Naive thymus-derived CD4-positive, alpha-beta T cell (primary cell): ENCODE results near the gene ZNF236. TPM values are rescaled to one million over a fixed set of nuclear protein-coding genes. Genes with fewer than 3 reads are reported as not detected.

ENCODE experiments used
- ATAC-seq: fragments of 150-1000 bp; cut with Tn5 transposase; 2 replicates; pipeline ENCODE4 v1.10.0; 2021; ENCODE audit warnings: mild to moderate bottlenecking, moderate library complexity
- CTCF ChIA-PET: fragments of 350-600 bp; sonication (Branson Sonifier 250); formaldehyde crosslinking; loops from one replicate; lab custom pipeline; 2021; ENCODE audit warnings: antibody characterized with exemption; lab: Charles Lee
- POLR2A ChIA-PET: fragments of 350-600 bp; sonication (Branson Sonifier 250); formaldehyde crosslinking; loops from one replicate; lab custom pipeline; 2021; ENCODE audit warnings: antibody characterized with exemption, inconsistent platforms; lab: Charles Lee
- DNase-seq, 9 donors: peaks; one replicate each; pipeline versions ENCODE4 v3.0.0 to v3.0.0-alpha.2; 2020 to 2022; ENCODE audit warnings: mixed read lengths in 1 of 9
- H3K27ac ChIP-seq: one replicate; pipeline ENCODE4 v1.7.0; 2013; ENCODE audit warnings: mild to moderate bottlenecking, low read depth, low read length, moderate library complexity
- H3K27me3 ChIP-seq, 2 donors: one replicate each; pipeline ENCODE4 v1.7.0; 2013; ENCODE audit warnings: low read length in 2 of 2, mild to moderate bottlenecking in 2 of 2, moderate library complexity in 2 of 2; ENCODE audit not compliant: control insufficient read depth in 2 of 2, insufficient read depth in 2 of 2
- H3K36me3 ChIP-seq, 3 experiments: 1 replicate in 2 of 3; 2 replicates in 1 of 3; pipeline ENCODE4 v1.7.0; 2013; ENCODE audit warnings: low read length in 3 of 3, mild to moderate bottlenecking in 3 of 3, moderate library complexity in 1 of 3; ENCODE audit not compliant: insufficient read depth in 3 of 3, control insufficient read depth in 2 of 3
- H3K4me1 ChIP-seq, 2 donors: one replicate each; pipeline ENCODE4 v1.7.0; 2013; ENCODE audit warnings: low read length in 2 of 2, mild to moderate bottlenecking in 2 of 2, moderate library complexity in 1 of 2; ENCODE audit not compliant: control insufficient read depth in 2 of 2, insufficient read depth in 2 of 2
- H3K4me3 ChIP-seq: 2 replicates; pipeline ENCODE4 v1.7.0; 2013; ENCODE audit warnings: mild to moderate bottlenecking, low read length
- H3K9me3 ChIP-seq, 3 experiments: 1 replicate in 2 of 3; 2 replicates in 1 of 3; pipeline ENCODE4 v1.7.0; 2013; ENCODE audit warnings: low read length in 3 of 3; ENCODE audit not compliant: control insufficient read depth in 2 of 3
- H3K27ac Mint-ChIP-seq, 9 donors: one replicate each; pipeline ENCODE4 v1.8.0; 2020 to 2022; ENCODE audit warnings: mixed read lengths in 9 of 9, mild to moderate bottlenecking in 8 of 9, moderate library complexity in 5 of 9, inconsistent platforms in 2 of 9
- H3K27me3 Mint-ChIP-seq, 5 donors: one replicate each; pipeline ENCODE4 v1.8.0; 2021 to 2022; ENCODE audit warnings: mixed read lengths in 5 of 5, mild to moderate bottlenecking in 1 of 5
- H3K36me3 Mint-ChIP-seq, 5 donors: one replicate each; pipeline ENCODE4 v1.8.0; 2020 to 2022; ENCODE audit warnings: mixed read lengths in 5 of 5, mild to moderate bottlenecking in 3 of 5, inconsistent platforms in 1 of 5
- H3K4me1 Mint-ChIP-seq, 7 donors: one replicate each; pipeline ENCODE4 v1.8.0; 2020 to 2022; ENCODE audit warnings: mixed read lengths in 7 of 7, mild to moderate bottlenecking in 3 of 7, inconsistent platforms in 1 of 7
- H3K4me3 Mint-ChIP-seq, 10 donors: one replicate each; pipeline ENCODE4 v1.8.0; 2020 to 2022; ENCODE audit warnings: mild to moderate bottlenecking in 10 of 10, mixed read lengths in 10 of 10, moderate library complexity in 6 of 10, inconsistent platforms in 2 of 10
- H3K9me3 Mint-ChIP-seq, 11 donors: one replicate each; pipeline ENCODE4 v1.8.0; 2020 to 2022; ENCODE audit warnings: mixed read lengths in 11 of 11, mild to moderate bottlenecking in 4 of 11, inconsistent platforms in 1 of 11, moderate library complexity in 1 of 11
- intact Hi-C, 2 donors: fragments of 100-400 bp; cut with micrococcal nuclease; formaldehyde crosslinking; loops; one replicate each; pipeline ENCODE4 v1.15.1; 2023
- polyA plus RNA-seq, 2 donors: library from polyadenylated mRNA; unstranded; fragments of 300-500 nt; fragmentation: Illumina TruSeq; gene quantifications; one replicate each; pipeline ENCODE4 v1.2.3, GENCODE V29; 2021
- total RNA-seq, 6 experiments: library from RNA in 5 of 6; stranded (reverse) in 5 of 6; gene quantifications; 1 replicate in 5 of 6; 2 replicates in 1 of 6; pipeline ENCODE4 v1.2.3 and lab custom pipeline; 2021 to 2026

The ZNF236 gene
- total and polyA plus RNA-seq, 7 experiments from 2014 or later, result 5.7 to 34.5 (median 28.6) TPM

GRCh38 chr18:76791106-76791505, 31.3 kb upstream of the ZNF236 start:
- Mint-ChIP-seq H3K27ac (peak overlapping the region in 1 of 9 donors; percentile 57), H3K36me3 (peaks cover 0 to 21% (median 10%) of the 10 kb centered on the region in 5 donors), H3K4me3 (no peak overlapping the region), H3K27me3 (peaks cover 6 to 28% (median 6%) of the 10 kb centered on the region in 5 donors), H3K4me1 (peaks cover 0 to 15% (median 5%) of the 10 kb centered on the region in 7 donors), H3K9me3 (peaks cover 0 to 31% (median 15%) of the 10 kb centered on the region in 11 donors)
- no peak for DNase-seq
- no peaks in the 10 kb centered on the region for H3K36me3 ChIP-seq
- no peak overlapping the region for H3K27ac ChIP-seq
- no peaks in the 10 kb centered on the region for H3K4me1 ChIP-seq
- intact Hi-C loops, result no loop called here
- no peak for ATAC-seq
- no peak overlapping the region for H3K4me3 ChIP-seq
- H3K27me3 ChIP-seq, result no peaks in the 10 kb centered on the region
- ChIA-PET POLR2A (no interaction called here), CTCF (interaction anchor here (1.3 kb wide), 2 partner anchors 10 to 12 kb away, joined by 3 to 4 read pairs; no protein-coding TSS in a partner anchor)
- H3K9me3 ChIP-seq, result peaks cover 0 to 16% (median 0%) of the 10 kb centered on the region in 3 experiments

DNA sequence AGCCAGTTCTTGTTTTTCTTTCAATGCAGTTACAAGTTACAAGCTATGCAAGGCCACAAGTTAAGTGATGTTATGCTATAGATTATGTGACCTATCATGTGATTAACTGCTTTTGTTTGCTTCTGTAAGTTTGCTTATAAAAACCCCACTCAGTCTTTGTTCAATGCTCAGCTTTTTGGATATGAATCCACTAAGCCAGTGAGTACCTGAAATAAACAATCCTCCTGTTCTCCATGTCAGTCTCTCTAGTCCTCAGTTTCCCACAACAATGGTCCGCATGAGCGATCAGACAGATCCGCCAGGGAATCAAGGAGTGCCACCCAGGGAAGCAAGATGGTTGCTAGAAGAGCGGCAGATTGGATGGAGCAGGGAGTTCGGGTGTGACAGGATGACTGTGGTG, 30.7 kb upstream of the ZNF236 start:
- CTCF ChIA-PET, result interaction anchor here (1.3 kb wide), 2 partner anchors 10 to 12 kb away, joined by 3 to 4 read pairs; no protein-coding TSS in a partner anchor
- intact Hi-C loops, result no loop called here
- no peak for DNase-seq
- H3K4me1 ChIP-seq, result no peaks in the 10 kb centered on the region
- no peak overlapping the region for H3K4me3 Mint-ChIP-seq
- H3K27ac Mint-ChIP-seq, result peak overlapping the region in 3 of 9 donors; percentile 14 to 62 (median 25)
- ATAC-seq, result no peak
- peaks cover 0 to 16% (median 0%) of the 10 kb centered on the region in 3 experiments for H3K9me3 ChIP-seq
- H3K27ac ChIP-seq, result no peak overlapping the region
- peaks cover 0 to 34% (median 15%) of the 10 kb centered on the region in 11 donors for H3K9me3 Mint-ChIP-seq
- peaks cover 0 to 24% (median 10%) of the 10 kb centered on the region in 5 donors for H3K36me3 Mint-ChIP-seq
- H3K36me3 ChIP-seq, result no peaks in the 10 kb centered on the region
- peaks cover 0 to 15% (median 5%) of the 10 kb centered on the region in 7 donors for H3K4me1 Mint-ChIP-seq
- POLR2A ChIA-PET, result no interaction called here
- no peaks in the 10 kb centered on the region for H3K27me3 ChIP-seq
- H3K4me3 ChIP-seq, result no peak overlapping the region
- peaks cover 4 to 30% (median 6%) of the 10 kb centered on the region in 5 donors for H3K27me3 Mint-ChIP-seq

DNA sequence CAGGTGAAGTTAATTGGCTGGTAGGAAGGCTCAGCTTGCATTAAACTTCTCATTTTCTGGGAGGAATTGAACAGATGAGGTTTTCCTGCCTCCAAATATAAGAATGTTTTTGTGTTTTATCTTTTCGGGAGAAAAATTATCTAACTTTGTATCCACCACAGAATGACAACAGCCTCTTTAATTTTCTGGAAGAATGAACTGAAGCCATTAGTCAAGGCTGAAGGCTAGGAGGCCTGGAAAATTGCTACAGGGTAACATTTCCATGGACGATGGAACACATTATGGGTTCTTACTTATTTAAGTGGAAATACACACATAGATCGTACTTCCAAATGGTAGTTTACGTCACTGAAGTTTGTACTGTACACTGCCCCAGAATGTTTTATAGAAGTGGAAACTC, 28.0 kb upstream of the ZNF236 start:
- Mint-ChIP-seq H3K36me3 (peaks cover 3 to 29% (median 12%) of the 10 kb centered on the region in 5 donors), H3K4me1 (peaks cover 0 to 8% (median 0%) of the 10 kb centered on the region in 7 donors), H3K27me3 (peaks cover 7 to 33% (median 16%) of the 10 kb centered on the region in 5 donors), H3K4me3 (no peak overlapping the region), H3K9me3 (peaks cover 0 to 44% (median 18%) of the 10 kb centered on the region in 11 donors), H3K27ac (no peak overlapping the region)
- ChIA-PET POLR2A (no interaction called here), CTCF (no interaction called here)
- DNase-seq, result no peak
- H3K27me3 ChIP-seq, result no peaks in the 10 kb centered on the region
- intact Hi-C loops, result no loop called here
- no peak overlapping the region for H3K27ac ChIP-seq
- no peaks in the 10 kb centered on the region for H3K36me3 ChIP-seq
- no peak for ATAC-seq
- no peaks in the 10 kb centered on the region for H3K4me1 ChIP-seq
- no peak overlapping the region for H3K4me3 ChIP-seq
- H3K9me3 ChIP-seq, result peaks cover 0 to 16% (median 0%) of the 10 kb centered on the region in 3 experiments

- peaks cover 5 to 25% (median 13%) of the 10 kb centered on the region in 5 donors for H3K27me3 Mint-ChIP-seq
- peaks cover 0 to 9% (median 4%) of the 10 kb centered on the region in 11 donors for H3K9me3 Mint-ChIP-seq
These were observed 20.5 kb upstream of the ZNF236 start for GRCh38 chr18:76801567-76802505.

DNA sequence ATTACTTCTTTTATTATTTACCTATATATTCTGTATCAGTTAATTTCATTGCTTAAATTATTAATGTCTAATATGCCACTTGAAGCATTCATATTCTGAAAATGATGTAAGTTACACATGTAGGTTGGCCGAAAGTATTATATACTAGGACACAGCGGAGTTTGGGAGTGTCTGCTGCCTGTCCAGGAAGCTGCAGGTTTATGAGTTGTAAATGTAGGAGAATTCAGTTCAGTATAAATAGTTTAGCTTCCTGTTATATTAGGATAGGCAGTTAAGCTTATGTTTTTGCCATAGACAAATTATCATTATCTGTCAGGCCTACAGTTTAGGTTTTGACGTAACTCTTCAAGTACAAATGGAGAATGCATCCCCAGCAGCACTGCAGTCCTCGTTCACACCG, 18.9 kb upstream of the ZNF236 start:
- Mint-ChIP-seq H3K4me3 (peak overlapping the region in 9 of 10 donors; percentile 27 to 71 (median 53)), H3K27ac (peak overlapping the region in 2 of 9 donors; percentile 4), H3K27me3 (peaks cover 0 to 20% (median 8%) of the 10 kb centered on the region in 5 donors), H3K4me1 (peaks cover 6 to 13% (median 8%) of the 10 kb centered on the region in 7 donors), H3K36me3 (peaks cover 0 to 8% (median 2%) of the 10 kb centered on the region in 5 donors), H3K9me3 (peaks cover 0 to 2% (median 0%) of the 10 kb centered on the region in 11 donors)
- ATAC-seq, result no peak
- no peaks in the 10 kb centered on the region for H3K9me3 ChIP-seq
- H3K27me3 ChIP-seq, result no peaks in the 10 kb centered on the region
- H3K4me3 ChIP-seq, result no peak overlapping the region
- H3K36me3 ChIP-seq, result no peaks in the 10 kb centered on the region
- H3K4me1 ChIP-seq, result peaks cover 5 to 8% of the 10 kb centered on the region in 2 donors
- CTCF ChIA-PET, result interaction anchor here (0.5 to 3.7 kb wide), 27 partner anchors 9 to 666 kb away, joined by 3 to 18 read pairs (median 3); no protein-coding TSS in a partner anchor
- no peak for DNase-seq
- H3K27ac ChIP-seq, result no peak overlapping the region
- POLR2A ChIA-PET, result no interaction called here
- intact Hi-C loops, result loop anchor here (1.0 to 5.0 kb wide), 8 partner anchors 18 to 404 kb away; no protein-coding TSS in a partner anchor

More at GRCh38 chr18:76801567-76802505, 20.5 kb upstream of the ZNF236 start:
- Mint-ChIP-seq H3K27ac (no peak overlapping the region), H3K4me1 (peaks cover 6 to 13% (median 8%) of the 10 kb centered on the region in 7 donors), H3K4me3 (peak overlapping the region in 8 of 10 donors; percentile 34 to 78 (median 49)), H3K36me3 (peaks cover 3 to 5% (median 4%) of the 10 kb centered on the region in 5 donors)
- ATAC-seq (peak; percentile 89), DNase-seq (peak in 5 of 9 donors; percentile 28 to 61 (median 30))
- H3K27me3 ChIP-seq, result no peaks in the 10 kb centered on the region
- no peaks in the 10 kb centered on the region for H3K36me3 ChIP-seq
- intact Hi-C loops, result loop anchor here (1.0 to 5.0 kb wide), 4 partner anchors 20 to 253 kb away; partner anchors contain the start of gene ZNF236 (in 1 of the 2)
- no peaks in the 10 kb centered on the region for H3K9me3 ChIP-seq
- H3K27ac ChIP-seq, result no peak overlapping the region
- H3K4me1 ChIP-seq, result peaks cover 5 to 8% of the 10 kb centered on the region in 2 donors
- POLR2A ChIA-PET, result interaction anchor here (0.8 to 1.2 kb wide), 2 partner anchors 17 to 20 kb away, joined by 3 read pairs; partner anchors contain the start of gene ZNF236
- CTCF ChIA-PET, result interaction anchor here (0.5 to 3.7 kb wide), 16 partner anchors 10 to 322 kb away, joined by 3 to 18 read pairs (median 3); no protein-coding TSS in a partner anchor
- H3K4me3 ChIP-seq, result peak overlapping the region; percentile 24

GRCh38 chr18:76803814-76804213, 18.5 kb upstream of the ZNF236 start:
- H3K27ac ChIP-seq, result no peak overlapping the region
- ATAC-seq (peak; percentile 84), DNase-seq (peak; percentile 33 to 73 (median 66))
- Mint-ChIP-seq H3K4me1 (peaks cover 6 to 13% (median 8%) of the 10 kb centered on the region in 7 donors), H3K27ac (peak overlapping the region in 4 of 9 donors; percentile 4 to 40 (median 4)), H3K9me3 (peaks cover 0 to 2% (median 0%) of the 10 kb centered on the region in 11 donors), H3K4me3 (peak overlapping the region in 9 of 10 donors; percentile 27 to 71 (median 53)), H3K36me3 (peaks cover 0 to 12% (median 2%) of the 10 kb centered on the region in 5 donors), H3K27me3 (peaks cover 0 to 17% (median 7%) of the 10 kb centered on the region in 5 donors)
- ChIA-PET CTCF (interaction anchor here (0.5 to 3.7 kb wide), 17 partner anchors 8 to 665 kb away, joined by 3 to 18 read pairs (median 4); no protein-coding TSS in a partner anchor), POLR2A (no interaction called here)
- H3K36me3 ChIP-seq, result no peaks in the 10 kb centered on the region
- H3K4me3 ChIP-seq, result no peak overlapping the region
- no peaks in the 10 kb centered on the region for H3K27me3 ChIP-seq
- H3K9me3 ChIP-seq, result no peaks in the 10 kb centered on the region
- peaks cover 5 to 8% of the 10 kb centered on the region in 2 donors for H3K4me1 ChIP-seq
- intact Hi-C loops, result loop anchor here (1.0 to 5.0 kb wide), 8 partner anchors 17 to 405 kb away; no protein-coding TSS in a partner anchor
